HCT116 (cell line): ENCODE results near the gene MGAM2. TPM values are rescaled to one million over a fixed set of nuclear protein-coding genes. Genes with fewer than 3 reads are reported as not detected.

ENCODE experiments used
- ATAC-seq: fragments of 200-7000 bp; cut with Tn5 transposase; 2 replicates; pipeline ENCODE4 v1.9.1; 2020; ENCODE audit warnings: mild to moderate bottlenecking, moderate library complexity
- BruUV-seq: library from RNA; stranded (reverse); fragments of 400-500 nt; replicated peaks from 2 replicates; lab custom pipeline; 2021; lab: Mats Ljungman, UMichigan
- CTCF ChIA-PET: fragments of 300-600 bp; sonication (Branson Sonifier 250); formaldehyde crosslinking; loops from one replicate; lab custom pipeline; 2021; ENCODE audit warnings: antibody characterized with exemption; lab: Charles Lee
- POLR2A ChIA-PET: fragments of 300-600, 350-600 bp; sonication (Branson Sonifier 250); formaldehyde crosslinking; loops from one replicate; lab custom pipeline; 2021; ENCODE audit warnings: antibody characterized with exemption; lab: Charles Lee
- RAD21 ChIA-PET, 2 experiments: fragments of 300-600 bp; sonication (Branson Sonifier 250); formaldehyde crosslinking; loops; one replicate each; lab custom pipeline; 2023; ENCODE audit warnings: low total read pairs in 2 of 2; ENCODE audit not compliant: uncharacterized antibody in 2 of 2, unreplicated experiment in 2 of 2, low non-redundant PET in 1 of 2; lab: Charles Lee
- DNase-seq: peaks from one replicate; pipeline ENCODE4 v3.0.0-alpha.2; 2010; ENCODE audit warnings: low read depth, low spot score
- H2AFZ ChIP-seq: fragments of 200-600 bp; shearing (Covaris generic), sonication (generic); 2 replicates; pipeline ENCODE4 v1.6.1; 2017; ENCODE audit warnings: low read depth, mixed run types, mixed read lengths, antibody characterized with exemption, low read length; ENCODE audit not compliant: poor library complexity, severe bottlenecking
- H3K27ac ChIP-seq: 2 replicates; pipeline ENCODE4 v1.5.1; 2012; ENCODE audit warnings: low read depth, low read length
- H3K27me3 ChIP-seq: fragments of 200-600 bp; sonication (generic); 2 replicates; pipeline ENCODE4 v1.6.1; 2016; ENCODE audit warnings: mixed run types, low read length, mixed read lengths; ENCODE audit not compliant: insufficient read depth
- H3K36me3 ChIP-seq, 2 experiments: fragments of 200-500 bp in 1 of 2; fragments of 200-600 bp in 1 of 2; sonication (Bioruptor generic) in 1 of 2; sonication (generic) in 1 of 2; 2 replicates each; pipeline versions ENCODE4 v1.5.1 to v1.6.1; 2014 to 2016; ENCODE audit warnings: low read length in 2 of 2, inconsistent platforms in 1 of 2, mixed read lengths in 1 of 2, mixed run types in 1 of 2; ENCODE audit not compliant: insufficient read depth in 2 of 2, control insufficient read depth in 1 of 2
- H3K4me1 ChIP-seq, 2 experiments: fragments of 200-600 bp in 1 of 2; sonication (generic) in 1 of 2; 2 replicates each; pipeline versions ENCODE4 v1.5.1 to v1.6.1; 2012 to 2017; ENCODE audit warnings: low read length in 2 of 2, inconsistent platforms in 1 of 2, mild to moderate bottlenecking in 1 of 2, mixed read lengths in 1 of 2, mixed run types in 1 of 2, moderate library complexity in 1 of 2; ENCODE audit not compliant: insufficient read depth in 2 of 2, control insufficient read depth in 1 of 2
- H3K4me2 ChIP-seq: fragments of 200-600 bp; sonication (generic); 2 replicates; pipeline ENCODE4 v1.6.1; 2017; ENCODE audit warnings: mixed run types, low read length, mixed read lengths
- H3K4me3 ChIP-seq, 2 experiments: fragments of 200-600 bp in 1 of 2; sonication (generic) in 1 of 2; replicated peaks in 1 of 2; 2 replicates each; pipeline ENCODE4 v1.5.1; 2011 to 2016; ENCODE audit warnings: low read length in 2 of 2, control low read depth in 1 of 2, low read depth in 1 of 2, mild to moderate bottlenecking in 1 of 2, mixed read lengths in 1 of 2, mixed run types in 1 of 2
- H3K79me2 ChIP-seq: fragments of 200-600 bp; sonication (generic); 2 replicates; pipeline ENCODE4 v1.6.1; 2017; ENCODE audit warnings: mild to moderate bottlenecking, mixed run types, low read length, moderate library complexity, mixed read lengths; ENCODE audit not compliant: insufficient read depth
- H3K9ac ChIP-seq: fragments of 200-600 bp; sonication (generic); 2 replicates; pipeline ENCODE4 v1.6.1; 2016; ENCODE audit warnings: low read length, mixed read lengths
- H3K9me2 ChIP-seq: fragments of 200-600 bp; sonication (generic), shearing (Covaris generic); 2 replicates; pipeline ENCODE4 v1.6.1; 2017; ENCODE audit warnings: mixed run types, mild to moderate bottlenecking, moderate library complexity; ENCODE audit not compliant: insufficient read depth
- H3K9me3 ChIP-seq, 2 experiments: fragments of 200-500 bp in 1 of 2; fragments of 200-600 bp in 1 of 2; sonication (Bioruptor generic) in 1 of 2; sonication (generic) in 1 of 2; 2 replicates each; pipeline ENCODE4 v1.6.1; 2014 to 2017; ENCODE audit warnings: low read length in 2 of 2, mixed read lengths in 2 of 2, inconsistent platforms in 1 of 2, low read depth in 1 of 2, mild to moderate bottlenecking in 1 of 2, mixed run types in 1 of 2, moderate library complexity in 1 of 2; ENCODE audit not compliant: control insufficient read depth in 1 of 2, insufficient read depth in 1 of 2
- H4K20me1 ChIP-seq: fragments of 200-600 bp; sonication (generic), shearing (Covaris generic); 2 replicates; pipeline ENCODE4 v1.6.1; 2017; ENCODE audit warnings: mixed run types, mild to moderate bottlenecking, moderate library complexity; ENCODE audit not compliant: insufficient read depth
- EGR1 ChIP-seq: IDR thresholded peaks from 2 replicates; pipeline ENCODE4 v1.6.1; 2012; ENCODE audit warnings: low read depth
- ELF1 ChIP-seq: IDR thresholded peaks from 2 replicates; pipeline ENCODE4 v1.6.1; 2012; ENCODE audit warnings: low read depth, borderline replicate concordance
- EZH2 ChIP-seq: fragments of 200-600 bp; sonication (generic); IDR thresholded peaks from 2 replicates; pipeline ENCODE4 v1.6.1; 2017; ENCODE audit warnings: antibody characterized with exemption, mixed run types
- JUND ChIP-seq: IDR thresholded peaks from 2 replicates; pipeline ENCODE4 v1.6.1; 2012
- POLR2A ChIP-seq: IDR thresholded peaks from 2 replicates; pipeline ENCODE4 v1.7.0; 2011; ENCODE audit warnings: borderline replicate concordance; ENCODE audit not compliant: insufficient read depth, insufficient read length; ENCODE audit errors: extremely low read depth
- RAD21 ChIP-seq: IDR thresholded peaks from 2 replicates; pipeline ENCODE4 v1.6.1; 2012; ENCODE audit warnings: low read depth, mild to moderate bottlenecking
- SRF ChIP-seq: IDR thresholded peaks from 2 replicates; pipeline ENCODE4 v1.6.1; 2012; ENCODE audit warnings: low read depth
- TCF7L2 ChIP-seq: IDR thresholded peaks from 2 replicates; pipeline ENCODE4 v1.7.0; 2011; ENCODE audit warnings: borderline replicate concordance, inconsistent platforms; ENCODE audit not compliant: insufficient read depth, insufficient read length; ENCODE audit errors: extremely low read depth
- YY1 ChIP-seq: IDR thresholded peaks from 2 replicates; pipeline ENCODE4 v1.6.1; 2011; ENCODE audit warnings: low read length, low read depth, moderate library complexity, mild to moderate bottlenecking; ENCODE audit not compliant: insufficient replicate concordance; ENCODE audit errors: extremely low read depth
- ZFX ChIP-seq: fragments of 450-650 bp; IDR thresholded peaks from 2 replicates; pipeline ENCODE4 v1.6.1; 2017
- ZNF274 ChIP-seq: fragments of 200-500 bp; sonication (Bioruptor generic); IDR thresholded peaks from 2 replicates; pipeline ENCODE4 v1.6.1; 2014; ENCODE audit warnings: mild to moderate bottlenecking, low read depth, low read length, inconsistent platforms
- intact Hi-C: fragments of 100-400 bp; cut with micrococcal nuclease; formaldehyde crosslinking; loops from 2 replicates; pipeline ENCODE4 v1.10.0; 2022
- total RNA-seq: library from RNA; stranded (reverse); gene quantifications from one replicate; pipeline ENCODE4 v1.2.1, GENCODE V29; 2021; ENCODE audit not compliant: unreplicated experiment
- TF ChIP-seq, protein P1 (sequence below): IDR thresholded peaks from 2 replicates; pipeline ENCODE4 v1.6.1; 2011; ENCODE audit warnings: mild to moderate bottlenecking, low read length, moderate library complexity; ENCODE audit not compliant: insufficient replicate concordance; ENCODE audit errors: extremely low read depth
- TF ChIP-seq, protein P2 (sequence below): IDR thresholded peaks from 2 replicates; pipeline ENCODE4 v1.6.1; 2012; ENCODE audit warnings: low read depth

MGAM2 gene
- total RNA-seq, 1 experiment from 2014 or later = 0.05 TPM

DNA sequence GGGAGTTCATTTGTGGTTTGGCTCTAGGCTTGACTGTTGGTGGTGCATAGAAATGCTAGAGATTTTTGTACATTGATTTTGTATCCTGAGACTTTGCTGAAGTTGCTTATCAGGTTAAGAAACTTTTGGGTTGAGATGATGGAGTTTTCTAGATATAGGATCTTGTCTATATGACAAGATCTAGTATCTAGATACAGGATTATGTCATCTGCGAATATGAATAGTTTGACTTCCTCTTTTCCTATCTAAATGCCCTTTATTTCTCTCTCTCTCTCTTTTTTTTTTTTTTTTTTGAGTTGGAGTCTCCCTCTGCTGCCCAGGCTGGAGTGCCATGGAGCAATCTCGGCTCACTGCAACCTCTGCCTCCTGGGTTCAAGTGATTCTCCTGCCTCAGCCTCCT, 62.9 kb downstream of the MGAM2 start:
- no peaks in the 10 kb centered on the region for H3K79me2 ChIP-seq
- no peak for DNase-seq
- no peak for ATAC-seq
- H4K20me1 ChIP-seq = no peaks in the 10 kb centered on the region
- intact Hi-C loops = no loop called here
- H3K9ac ChIP-seq = no peak overlapping the region
- H3K27me3 ChIP-seq = no peaks in the 10 kb centered on the region
- no peak overlapping the region for H3K4me3 ChIP-seq
- ChIA-PET CTCF (no interaction called here), RAD21 (no interaction called here)
- H3K9me2 ChIP-seq = no peaks in the 10 kb centered on the region
- no TSS peak for BruUV-seq
- H3K36me3 ChIP-seq = no peaks in the 10 kb centered on the region
- no peak for TF ChIP-seq YY1
- no peak for TF ChIP-seq ZNF274
- no peak for TF ChIP-seq TCF7L2
- TF ChIP-seq SRF = no peak
- no peak for TF ChIP-seq POLR2A
- no peak for TF ChIP-seq EGR1
- TF ChIP-seq, protein P1, sequence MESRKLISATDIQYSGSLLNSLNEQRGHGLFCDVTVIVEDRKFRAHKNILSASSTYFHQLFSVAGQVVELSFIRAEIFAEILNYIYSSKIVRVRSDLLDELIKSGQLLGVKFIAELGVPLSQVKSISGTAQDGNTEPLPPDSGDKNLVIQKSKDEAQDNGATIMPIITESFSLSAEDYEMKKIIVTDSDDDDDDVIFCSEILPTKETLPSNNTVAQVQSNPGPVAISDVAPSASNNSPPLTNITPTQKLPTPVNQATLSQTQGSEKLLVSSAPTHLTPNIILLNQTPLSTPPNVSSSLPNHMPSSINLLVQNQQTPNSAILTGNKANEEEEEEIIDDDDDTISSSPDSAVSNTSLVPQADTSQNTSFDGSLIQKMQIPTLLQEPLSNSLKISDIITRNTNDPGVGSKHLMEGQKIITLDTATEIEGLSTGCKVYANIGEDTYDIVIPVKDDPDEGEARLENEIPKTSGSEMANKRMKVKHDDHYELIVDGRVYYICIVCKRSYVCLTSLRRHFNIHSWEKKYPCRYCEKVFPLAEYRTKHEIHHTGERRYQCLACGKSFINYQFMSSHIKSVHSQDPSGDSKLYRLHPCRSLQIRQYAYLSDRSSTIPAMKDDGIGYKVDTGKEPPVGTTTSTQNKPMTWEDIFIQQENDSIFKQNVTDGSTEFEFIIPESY = no peak
- TF ChIP-seq, protein P2, sequence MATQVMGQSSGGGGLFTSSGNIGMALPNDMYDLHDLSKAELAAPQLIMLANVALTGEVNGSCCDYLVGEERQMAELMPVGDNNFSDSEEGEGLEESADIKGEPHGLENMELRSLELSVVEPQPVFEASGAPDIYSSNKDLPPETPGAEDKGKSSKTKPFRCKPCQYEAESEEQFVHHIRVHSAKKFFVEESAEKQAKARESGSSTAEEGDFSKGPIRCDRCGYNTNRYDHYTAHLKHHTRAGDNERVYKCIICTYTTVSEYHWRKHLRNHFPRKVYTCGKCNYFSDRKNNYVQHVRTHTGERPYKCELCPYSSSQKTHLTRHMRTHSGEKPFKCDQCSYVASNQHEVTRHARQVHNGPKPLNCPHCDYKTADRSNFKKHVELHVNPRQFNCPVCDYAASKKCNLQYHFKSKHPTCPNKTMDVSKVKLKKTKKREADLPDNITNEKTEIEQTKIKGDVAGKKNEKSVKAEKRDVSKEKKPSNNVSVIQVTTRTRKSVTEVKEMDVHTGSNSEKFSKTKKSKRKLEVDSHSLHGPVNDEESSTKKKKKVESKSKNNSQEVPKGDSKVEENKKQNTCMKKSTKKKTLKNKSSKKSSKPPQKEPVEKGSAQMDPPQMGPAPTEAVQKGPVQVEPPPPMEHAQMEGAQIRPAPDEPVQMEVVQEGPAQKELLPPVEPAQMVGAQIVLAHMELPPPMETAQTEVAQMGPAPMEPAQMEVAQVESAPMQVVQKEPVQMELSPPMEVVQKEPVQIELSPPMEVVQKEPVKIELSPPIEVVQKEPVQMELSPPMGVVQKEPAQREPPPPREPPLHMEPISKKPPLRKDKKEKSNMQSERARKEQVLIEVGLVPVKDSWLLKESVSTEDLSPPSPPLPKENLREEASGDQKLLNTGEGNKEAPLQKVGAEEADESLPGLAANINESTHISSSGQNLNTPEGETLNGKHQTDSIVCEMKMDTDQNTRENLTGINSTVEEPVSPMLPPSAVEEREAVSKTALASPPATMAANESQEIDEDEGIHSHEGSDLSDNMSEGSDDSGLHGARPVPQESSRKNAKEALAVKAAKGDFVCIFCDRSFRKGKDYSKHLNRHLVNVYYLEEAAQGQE = no peak
- no peak for TF ChIP-seq JUND
- no peak for TF ChIP-seq ELF1
- TF ChIP-seq ZFX = no peak
- no peak for TF ChIP-seq RAD21
- TF ChIP-seq EZH2 = no peak
- TF ChIP-seq, all 23 proteins: peak for 0
- POLR2A ChIA-PET = no interaction called here
- H3K27ac ChIP-seq = no peak overlapping the region
- no peak overlapping the region for H3K4me2 ChIP-seq
- no peaks in the 10 kb centered on the region for H3K9me3 ChIP-seq
- no peaks in the 10 kb centered on the region for H3K4me1 ChIP-seq
- H2AFZ ChIP-seq = no peak overlapping the region
